ENCODE results near the gene GALNT13. TPM values are rescaled to one million over a fixed set of nuclear protein-coding genes. Genes with fewer than 3 reads are reported as not detected.

The GALNT13 gene
- total RNA-seq, 1 donor from 2014 or later: 0.52 TPM

GRCh38 chr2:154173919-154174318, 302.2 kb downstream of the GALNT13 start:
- TF ChIP-seq, protein P1, sequence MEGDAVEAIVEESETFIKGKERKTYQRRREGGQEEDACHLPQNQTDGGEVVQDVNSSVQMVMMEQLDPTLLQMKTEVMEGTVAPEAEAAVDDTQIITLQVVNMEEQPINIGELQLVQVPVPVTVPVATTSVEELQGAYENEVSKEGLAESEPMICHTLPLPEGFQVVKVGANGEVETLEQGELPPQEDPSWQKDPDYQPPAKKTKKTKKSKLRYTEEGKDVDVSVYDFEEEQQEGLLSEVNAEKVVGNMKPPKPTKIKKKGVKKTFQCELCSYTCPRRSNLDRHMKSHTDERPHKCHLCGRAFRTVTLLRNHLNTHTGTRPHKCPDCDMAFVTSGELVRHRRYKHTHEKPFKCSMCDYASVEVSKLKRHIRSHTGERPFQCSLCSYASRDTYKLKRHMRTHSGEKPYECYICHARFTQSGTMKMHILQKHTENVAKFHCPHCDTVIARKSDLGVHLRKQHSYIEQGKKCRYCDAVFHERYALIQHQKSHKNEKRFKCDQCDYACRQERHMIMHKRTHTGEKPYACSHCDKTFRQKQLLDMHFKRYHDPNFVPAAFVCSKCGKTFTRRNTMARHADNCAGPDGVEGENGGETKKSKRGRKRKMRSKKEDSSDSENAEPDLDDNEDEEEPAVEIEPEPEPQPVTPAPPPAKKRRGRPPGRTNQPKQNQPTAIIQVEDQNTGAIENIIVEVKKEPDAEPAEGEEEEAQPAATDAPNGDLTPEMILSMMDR (conservative IDR thresholded peaks at IDR 0.05; ENCODE audit: low read depth, low read length): no peak
- H3K4me3 ChIP-seq (ENCODE audit: low read depth, low read length): no peak overlapping the region
- no peak for DNase-seq (ENCODE audit: low read depth)

- TF ChIP-seq, protein P1 (conservative IDR thresholded peaks at IDR 0.05; ENCODE audit: low read depth, low read length): no peak
Measured at GRCh38 chr2:154182008-154182407, 310.3 kb downstream of the GALNT13 start.

DNA sequence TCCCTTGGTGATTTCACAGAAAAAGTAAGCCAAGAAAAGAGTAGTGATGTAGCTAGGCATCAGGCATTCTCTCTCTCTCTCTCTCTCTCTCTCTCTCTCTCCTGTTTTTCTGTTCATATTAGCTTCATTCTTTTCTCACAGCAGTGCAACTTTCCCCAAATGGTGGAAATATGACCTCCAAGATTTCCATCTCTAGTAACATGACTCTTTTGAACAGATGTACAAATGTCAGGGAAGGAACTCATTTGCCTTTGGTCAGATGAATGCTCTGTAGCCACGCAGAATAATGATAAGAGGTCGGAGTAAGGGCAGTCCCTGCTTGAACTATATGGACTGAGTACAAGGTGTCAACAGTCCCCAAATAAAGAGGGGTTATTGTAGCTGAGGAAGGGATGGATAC, 316.2 kb downstream of the GALNT13 start:
- DNase-seq (ENCODE audit: low read depth): no peak
- H3K4me3 ChIP-seq (ENCODE audit: low read depth, low read length): no peak overlapping the region
- TF ChIP-seq, protein P1 (conservative IDR thresholded peaks at IDR 0.05; ENCODE audit: low read depth, low read length): no peak

More at GRCh38 chr2:154182008-154182407, 310.3 kb downstream of the GALNT13 start:
- H3K4me3 ChIP-seq (ENCODE audit: low read depth, low read length): no peak overlapping the region
- DNase-seq (ENCODE audit: low read depth): no peak

- no peak overlapping the region for H3K4me3 ChIP-seq (ENCODE audit: low read depth, low read length)
- no peak for DNase-seq (ENCODE audit: low read depth)
- TF ChIP-seq, protein P1 (conservative IDR thresholded peaks at IDR 0.05; ENCODE audit: low read depth, low read length): no peak
Measured at GRCh38 chr2:154189953-154190352, 318.2 kb downstream of the GALNT13 start.

GRCh38 chr2:154193246-154193645, 321.5 kb downstream of the GALNT13 start:
- TF ChIP-seq, protein P1 (conservative IDR thresholded peaks at IDR 0.05; ENCODE audit: low read depth, low read length): no peak
- no peak overlapping the region for H3K4me3 ChIP-seq (ENCODE audit: low read depth, low read length)
- DNase-seq (ENCODE audit: low read depth): no peak

- TF ChIP-seq, protein P1 (conservative IDR thresholded peaks at IDR 0.05; ENCODE audit: low read depth, low read length): no peak
- no peak overlapping the region for H3K4me3 ChIP-seq (ENCODE audit: low read depth, low read length)
- DNase-seq (ENCODE audit: low read depth): no peak
Measured at GRCh38 chr2:154194909-154195643, 323.4 kb downstream of the GALNT13 start.

DNA sequence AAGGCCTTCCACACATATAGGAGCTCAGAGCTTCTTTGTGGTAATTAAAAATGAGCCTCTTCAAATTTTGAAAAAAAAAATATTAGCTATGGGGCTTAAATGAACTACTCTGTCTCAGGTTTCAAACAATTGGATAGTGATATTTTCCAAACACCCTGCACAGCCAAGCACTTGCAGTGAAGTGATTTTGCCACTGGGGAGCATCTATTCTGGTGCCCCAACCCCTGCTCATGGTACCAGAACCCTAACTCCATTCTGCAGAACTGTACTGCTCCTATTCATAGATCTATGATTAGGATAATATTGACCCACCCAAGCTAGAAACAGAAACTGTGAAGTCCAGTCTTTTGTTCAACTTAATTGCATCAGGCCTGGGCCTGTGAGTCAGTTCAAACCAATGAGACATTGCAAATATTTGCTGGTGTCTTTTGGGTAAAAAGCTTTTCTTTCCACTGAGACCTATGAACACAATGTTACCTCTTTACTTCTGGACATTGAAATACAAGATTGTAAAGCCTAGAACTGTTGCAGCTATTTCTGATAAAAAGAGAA, 324.0 kb downstream of the GALNT13 start:
- no peak overlapping the region for H3K4me3 ChIP-seq (ENCODE audit: low read depth, low read length)
- TF ChIP-seq, protein P1 (conservative IDR thresholded peaks at IDR 0.05; ENCODE audit: low read depth, low read length): no peak
- no peak for DNase-seq (ENCODE audit: low read depth)
